Gastroesophageal sphincter (tissue), 4 donors: ENCODE data around the gene UROS. TPM values are rescaled to one million over a fixed set of nuclear protein-coding genes. Genes with fewer than 3 reads are reported as not detected.
A peak's percentile ranks its signal among the peaks of the same experiment; 100 is the strongest.

Source experiments
- ATAC-seq: fragments of 150-250 bp; one replicate; pipeline ENCODE4 v1.9.1; 2016; ENCODE audit warnings: mild to moderate bottlenecking, moderate library complexity
- H3K27ac ChIP-seq, 4 donors: fragments of 200-600 bp; sonication (generic) in 3 of 4; 1 replicate in 3 of 4; 2 replicates in 1 of 4; pipeline ENCODE4 v1.5.1; 2016 to 2019
- H3K27me3 ChIP-seq: fragments of 200-600 bp; sonication (generic); one replicate; pipeline ENCODE4 v1.5.1; 2019
- H3K36me3 ChIP-seq, 2 donors: fragments of 200-600 bp; sonication (generic); one replicate each; pipeline ENCODE4 v1.5.1; 2019; ENCODE audit warnings: control low read depth in 1 of 2
- H3K4me1 ChIP-seq, 3 donors: fragments of 200-600 bp; sonication (generic); 1 replicate in 2 of 3; 2 replicates in 1 of 3; pipeline ENCODE4 v1.5.1; 2016 to 2019; ENCODE audit warnings: control low read depth in 2 of 3
- H3K4me3 ChIP-seq, 2 donors: fragments of 200-600 bp; sonication (generic); one replicate each; pipeline ENCODE4 v1.5.1; 2019; ENCODE audit warnings: mild to moderate bottlenecking in 1 of 2, moderate library complexity in 1 of 2
- H3K9me3 ChIP-seq, 3 donors: fragments of 200-600 bp; sonication (generic); one replicate each; pipeline ENCODE4 v1.5.1; 2017 to 2019; ENCODE audit warnings: control low read depth in 2 of 3
- EP300 ChIP-seq: sonication (generic); formaldehyde crosslinking; IDR thresholded peaks from one replicate; pipeline ENCODE4 v1.6.1; 2017; ENCODE audit warnings: antibody characterized with exemption, mild to moderate bottlenecking
- POLR2A ChIP-seq, 2 donors: fragments of 450-650 bp; IDR thresholded peaks; one replicate each; pipeline ENCODE4 v1.6.1; 2017; ENCODE audit warnings: antibody characterized with exemption in 2 of 2, mild to moderate bottlenecking in 2 of 2, moderate library complexity in 1 of 2
- POLR2AphosphoS5 ChIP-seq: sonication (generic); formaldehyde crosslinking; IDR thresholded peaks from one replicate; pipeline ENCODE4 v1.6.1; 2017; ENCODE audit warnings: antibody characterized with exemption
- WGBS, 2 donors: methylation state at CpG; one replicate each; pipeline ENCODE4 v1.1.5; 2018; ENCODE audit warnings: low coverage in 1 of 2; 5-methylcytosine and 5-hydroxymethylcytosine counted together
- total RNA-seq, 4 donors: library from RNA; depleted of rRNA; stranded (reverse); fragments of >200 nt; gene quantifications; one replicate each; pipeline ENCODE4 v1.1.0, GENCODE V29; 2016
- TF ChIP-seq, protein P1 (sequence below), 4 experiments: fragments of 200-600 bp in 2 of 4; fragments of 450-650 bp in 2 of 4; sonication (generic) in 1 of 4; IDR thresholded peaks; one replicate each; pipeline ENCODE4 v1.5.1; 2017 to 2019; ENCODE audit warnings: antibody characterized with exemption in 4 of 4, mild to moderate bottlenecking in 2 of 4, moderate library complexity in 2 of 4

UROS gene
- total RNA-seq, 4 donors from 2014 or later: 25.3 to 64.0 (median 39.1) TPM

DNA sequence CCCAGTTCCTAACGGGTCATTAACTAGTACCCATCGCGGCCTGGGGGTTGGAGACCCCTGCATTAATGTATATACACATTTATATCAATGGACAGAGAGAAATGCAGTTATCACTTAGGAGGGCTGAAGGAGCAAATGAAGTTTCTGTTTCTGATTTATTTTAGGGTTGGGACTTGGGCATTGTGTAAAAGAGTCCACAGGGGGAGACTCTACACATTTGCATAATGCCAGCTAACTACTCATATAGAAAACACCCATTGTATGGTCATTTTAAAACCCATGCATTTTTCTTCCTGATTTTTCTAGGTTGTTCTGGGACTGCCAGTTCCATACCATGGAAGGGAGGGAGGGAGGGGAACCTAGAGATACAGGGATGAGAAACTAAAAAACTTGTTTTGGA, 23.8 kb upstream of the UROS start:
- no peak overlapping the region for H3K4me3 ChIP-seq
- peaks cover 0 to 87% of the 10 kb centered on the region in 2 donors for H3K36me3 ChIP-seq
- H3K9me3 ChIP-seq: no peaks in the 10 kb centered on the region
- no peaks in the 10 kb centered on the region for H3K27me3 ChIP-seq
- WGBS, 2 donors: 93 to 100% methylated on average over 2 to 3 of the region's 3 CpGs
- peaks cover 0 to 11% (median 0%) of the 10 kb centered on the region in 3 donors for H3K4me1 ChIP-seq
- ATAC-seq: no peak
- no peak overlapping the region for H3K27ac ChIP-seq
- TF ChIP-seq POLR2AphosphoS5 (no peak), EP300 (no peak), POLR2A (IDR thresholded peaks at IDR 0.05) (no peak)

DNA sequence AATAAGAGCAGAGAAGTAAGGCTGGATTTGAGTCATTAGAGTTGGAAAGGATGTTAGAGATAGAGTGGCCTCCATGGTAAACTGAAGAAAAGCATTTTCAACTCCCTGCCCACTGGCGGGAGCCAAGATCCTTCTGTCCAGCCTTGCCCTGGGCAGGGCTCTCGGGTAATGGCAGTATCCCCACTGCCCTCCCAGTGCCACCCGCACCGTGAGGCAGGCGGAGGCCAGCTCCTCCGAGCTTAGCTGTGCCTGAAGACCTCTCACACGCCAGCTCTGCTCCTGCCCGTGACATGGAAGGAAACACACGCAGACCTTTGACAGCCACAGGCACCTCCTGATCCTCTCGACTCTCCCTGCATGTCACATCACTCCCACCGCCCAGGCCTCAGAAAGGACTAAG, 22.6 kb upstream of the UROS start:
- Histone ChIP-seq H3K27me3 (no peaks in the 10 kb centered on the region), H3K27ac (no peak overlapping the region), H3K4me3 (no peak overlapping the region), H3K9me3 (no peaks in the 10 kb centered on the region), H3K4me1 (peaks cover 0 to 11% (median 0%) of the 10 kb centered on the region in 3 donors), H3K36me3 (peaks cover 0 to 87% of the 10 kb centered on the region in 2 donors)
- 100% methylated on average over 1 to 8 of the region's 11 CpGs for WGBS, 2 donors
- ATAC-seq: no peak
- no peak for TF ChIP-seq POLR2A (IDR thresholded peaks at IDR 0.05)
- TF ChIP-seq POLR2AphosphoS5: no peak
- TF ChIP-seq, protein P1, sequence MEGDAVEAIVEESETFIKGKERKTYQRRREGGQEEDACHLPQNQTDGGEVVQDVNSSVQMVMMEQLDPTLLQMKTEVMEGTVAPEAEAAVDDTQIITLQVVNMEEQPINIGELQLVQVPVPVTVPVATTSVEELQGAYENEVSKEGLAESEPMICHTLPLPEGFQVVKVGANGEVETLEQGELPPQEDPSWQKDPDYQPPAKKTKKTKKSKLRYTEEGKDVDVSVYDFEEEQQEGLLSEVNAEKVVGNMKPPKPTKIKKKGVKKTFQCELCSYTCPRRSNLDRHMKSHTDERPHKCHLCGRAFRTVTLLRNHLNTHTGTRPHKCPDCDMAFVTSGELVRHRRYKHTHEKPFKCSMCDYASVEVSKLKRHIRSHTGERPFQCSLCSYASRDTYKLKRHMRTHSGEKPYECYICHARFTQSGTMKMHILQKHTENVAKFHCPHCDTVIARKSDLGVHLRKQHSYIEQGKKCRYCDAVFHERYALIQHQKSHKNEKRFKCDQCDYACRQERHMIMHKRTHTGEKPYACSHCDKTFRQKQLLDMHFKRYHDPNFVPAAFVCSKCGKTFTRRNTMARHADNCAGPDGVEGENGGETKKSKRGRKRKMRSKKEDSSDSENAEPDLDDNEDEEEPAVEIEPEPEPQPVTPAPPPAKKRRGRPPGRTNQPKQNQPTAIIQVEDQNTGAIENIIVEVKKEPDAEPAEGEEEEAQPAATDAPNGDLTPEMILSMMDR (IDR thresholded peaks at IDR 0.05): no peak
- no peak for TF ChIP-seq EP300

- peak; percentile 28 for ATAC-seq
- WGBS, 2 donors: 60 to 61% methylated on average over 7 of the region's 7 CpGs
Observed at GRCh38 chr10:125844751-125845221, 21.7 kb upstream of the UROS start.

GRCh38 chr10:125843603-125844329, 20.7 kb upstream of the UROS start:
- Histone ChIP-seq H3K36me3 (peaks cover 0 to 87% of the 10 kb centered on the region in 2 donors), H3K4me1 (peaks cover 0 to 11% (median 0%) of the 10 kb centered on the region in 3 donors), H3K9me3 (no peaks in the 10 kb centered on the region), H3K4me3 (no peak overlapping the region), H3K27me3 (no peaks in the 10 kb centered on the region), H3K27ac (no peak overlapping the region)
- no peak for ATAC-seq
- TF ChIP-seq POLR2AphosphoS5: no peak
- TF ChIP-seq EP300: no peak
- no peak for TF ChIP-seq POLR2A (IDR thresholded peaks at IDR 0.05)
- TF ChIP-seq, protein P1 (IDR thresholded peaks at IDR 0.05): no peak
- WGBS, 2 donors: 68 to 88% methylated on average over 3 to 6 of the region's 9 CpGs

More at GRCh38 chr10:125844751-125845221, 21.7 kb upstream of the UROS start:
- Histone ChIP-seq H3K4me1 (peaks cover 0 to 11% (median 0%) of the 10 kb centered on the region in 3 donors), H3K4me3 (no peak overlapping the region), H3K27me3 (no peaks in the 10 kb centered on the region), H3K27ac (no peak overlapping the region), H3K36me3 (peaks cover 0 to 87% of the 10 kb centered on the region in 2 donors), H3K9me3 (no peaks in the 10 kb centered on the region)
- TF ChIP-seq POLR2AphosphoS5 (no peak), POLR2A (IDR thresholded peaks at IDR 0.05) (no peak), EP300 (no peak)
- TF ChIP-seq, protein P1 (IDR thresholded peaks at IDR 0.05): no peak

- no peak for ATAC-seq
- no peak overlapping the region for H3K27ac ChIP-seq
- peaks cover 0 to 11% (median 0%) of the 10 kb centered on the region in 3 donors for H3K4me1 ChIP-seq
Observed at GRCh38 chr10:125840955-125841354, 17.9 kb upstream of the UROS start.

More at GRCh38 chr10:125840955-125841354, 17.9 kb upstream of the UROS start:
- WGBS, 2 donors: 63 to 77% methylated on average over 2 to 3 of the region's 3 CpGs
- TF ChIP-seq, protein P1 (IDR thresholded peaks at IDR 0.05): no peak
- TF ChIP-seq POLR2A (IDR thresholded peaks at IDR 0.05): no peak
- no peak for TF ChIP-seq POLR2AphosphoS5
- TF ChIP-seq EP300: no peak
- H3K36me3 ChIP-seq: peaks cover 0 to 88% of the 10 kb centered on the region in 2 donors
- H3K4me3 ChIP-seq: no peak overlapping the region
- H3K9me3 ChIP-seq: no peaks in the 10 kb centered on the region
- H3K27me3 ChIP-seq: no peaks in the 10 kb centered on the region
